Uterus (tissue), 2 donors: Measurements from ENCODE around the gene MEGF8.

Experiments
- CTCF ChIP-seq, 4 experiments: fragments of 200-600 bp in 2 of 4; fragments of 450-650 bp in 2 of 4; sonication (generic) in 2 of 4; IDR thresholded peaks; one replicate each; pipeline ENCODE4 v1.5.1; 2016 to 2019; ENCODE audit warnings: antibody characterized with exemption in 4 of 4, mild to moderate bottlenecking in 2 of 4, moderate library complexity in 1 of 4
- POLR2A ChIP-seq, 2 donors: fragments of 450-650 bp; IDR thresholded peaks; one replicate each; pipeline ENCODE4 v1.6.1; 2016; ENCODE audit warnings: antibody characterized with exemption in 2 of 2, mild to moderate bottlenecking in 1 of 2, moderate library complexity in 1 of 2

DNA sequence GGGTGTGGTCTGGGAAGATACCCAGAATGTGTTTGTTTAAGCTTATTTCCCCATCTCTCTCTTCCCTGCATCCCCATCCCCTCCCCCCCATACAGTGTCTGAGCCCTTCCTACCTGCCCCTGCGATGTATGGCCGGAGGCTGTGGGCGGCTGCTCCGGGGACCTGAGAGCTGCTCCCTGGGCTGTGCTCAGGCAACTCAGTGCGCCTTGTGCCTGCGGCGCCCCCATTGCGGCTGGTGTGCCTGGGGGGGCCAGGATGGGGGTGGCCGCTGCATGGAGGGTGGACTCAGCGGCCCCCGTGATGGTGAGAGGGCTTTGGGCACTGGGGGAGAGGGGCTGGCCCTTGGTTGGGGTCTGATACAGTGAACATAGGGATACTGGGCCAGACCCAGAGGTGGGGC is 42.9 kb downstream of the MEGF8 start:
- TF ChIP-seq CTCF (IDR thresholded peaks at IDR 0.05) (no peak), POLR2A (IDR thresholded peaks at IDR 0.05) (no peak)
